IPS DF 19.7 (cell line): Measurements from ENCODE around the gene PELO.

ENCODE experiments used
- DNase-seq: peaks from one replicate; pipeline ENCODE4 v3.0.0-alpha.2; 2013; ENCODE audit warnings: low read depth, low spot score

Gene PELO

DNA sequence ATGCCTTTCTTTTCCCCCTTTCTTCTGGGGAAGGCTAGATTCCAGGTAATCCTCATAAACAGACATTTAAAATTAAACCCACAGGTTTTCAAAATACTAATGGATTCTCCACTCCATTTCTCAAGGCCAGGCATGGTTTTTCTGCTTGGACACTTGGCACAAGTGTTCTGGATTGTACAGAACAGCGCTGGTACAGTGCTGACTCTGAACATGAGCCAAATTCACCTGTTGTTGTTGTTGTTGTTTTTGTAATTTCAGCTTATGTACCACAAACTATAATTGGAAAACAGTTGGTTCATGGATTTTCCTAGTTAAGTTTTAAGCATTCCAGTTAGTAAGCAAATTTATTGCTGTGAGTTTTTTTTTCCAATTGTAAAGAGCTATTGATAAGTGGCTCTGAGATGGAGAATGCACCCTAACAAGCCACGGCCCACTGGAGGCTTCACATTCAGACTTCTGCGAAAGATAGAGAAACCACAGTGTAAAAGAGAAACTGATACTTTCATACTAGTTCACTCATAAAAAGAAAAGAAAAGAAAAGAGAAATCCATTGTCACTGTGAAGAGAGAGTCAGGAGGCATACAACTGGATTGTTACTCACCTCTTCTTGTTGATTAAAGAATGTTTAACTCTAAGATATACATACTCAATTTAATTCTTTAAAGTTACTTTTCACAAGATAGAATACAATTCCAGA, 16.2 kb upstream of the PELO start:
- DNase-seq: no peak

DNA sequence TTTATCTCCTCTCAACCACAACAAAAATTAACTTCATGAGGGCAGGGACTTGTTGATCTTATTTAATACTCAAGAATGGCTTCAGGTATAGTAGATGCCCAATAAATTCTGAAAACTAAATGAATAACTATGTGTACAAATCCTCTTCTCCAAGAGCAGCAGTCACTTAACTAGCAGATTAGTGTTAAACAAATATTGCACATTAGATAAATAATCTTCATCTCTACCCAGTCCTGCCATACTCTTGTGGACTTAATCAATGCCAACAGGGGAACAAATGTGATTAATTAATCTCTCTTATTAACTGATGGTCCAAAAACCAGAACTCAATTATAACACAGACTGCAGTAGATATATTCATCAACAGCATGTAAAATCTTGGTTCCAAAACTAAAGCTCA, 15.0 kb upstream of the PELO start:
- no peak for DNase-seq

GRCh38 chr5:52773342-52773741, 14.4 kb upstream of the PELO start:
- no peak for DNase-seq

- DNase-seq: no peak
Observed at GRCh38 chr5:52774005-52774410, 13.7 kb upstream of the PELO start.

DNA sequence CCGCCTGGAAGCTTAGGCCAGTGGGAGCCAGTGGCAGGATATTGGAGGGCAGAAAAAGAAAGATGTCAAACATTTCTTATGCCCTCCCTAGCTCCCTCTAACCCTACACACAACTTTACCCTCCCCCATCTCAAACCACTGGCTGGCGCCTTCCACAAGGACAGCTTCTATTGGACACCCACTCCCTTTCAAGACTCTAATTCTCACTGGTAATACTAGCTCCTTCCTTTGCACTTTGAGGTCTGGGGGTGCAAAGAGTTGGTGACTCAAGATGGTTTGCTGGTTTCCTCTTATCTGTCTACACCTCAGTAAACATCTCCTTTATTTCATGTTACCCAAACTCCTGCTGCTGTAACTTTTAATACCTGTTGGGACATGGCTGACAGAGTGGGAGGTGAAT, 11.6 kb upstream of the PELO start:
- no peak for DNase-seq

- DNase-seq: no peak
Observed at GRCh38 chr5:52777186-52777585, 10.5 kb upstream of the PELO start.

DNA sequence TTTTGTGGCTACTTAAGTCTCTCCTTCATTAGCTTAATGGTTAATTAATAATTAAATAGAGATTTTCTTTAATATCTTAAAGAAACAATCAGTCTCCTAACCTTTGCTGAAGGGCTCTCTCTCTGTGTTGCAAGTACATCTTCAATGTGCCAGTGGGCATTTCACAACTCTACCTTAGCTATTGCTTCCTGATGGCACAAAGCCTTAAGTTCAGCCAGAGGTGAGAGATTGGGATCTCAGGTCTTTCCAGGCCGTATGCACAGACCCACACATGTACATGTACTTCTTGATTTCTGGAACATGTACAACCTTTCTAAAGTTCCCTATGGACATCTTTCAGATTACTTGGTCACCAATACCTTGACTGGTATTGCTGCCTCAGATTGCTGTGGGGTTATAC, 8.9 kb upstream of the PELO start:
- no peak for DNase-seq

DNA sequence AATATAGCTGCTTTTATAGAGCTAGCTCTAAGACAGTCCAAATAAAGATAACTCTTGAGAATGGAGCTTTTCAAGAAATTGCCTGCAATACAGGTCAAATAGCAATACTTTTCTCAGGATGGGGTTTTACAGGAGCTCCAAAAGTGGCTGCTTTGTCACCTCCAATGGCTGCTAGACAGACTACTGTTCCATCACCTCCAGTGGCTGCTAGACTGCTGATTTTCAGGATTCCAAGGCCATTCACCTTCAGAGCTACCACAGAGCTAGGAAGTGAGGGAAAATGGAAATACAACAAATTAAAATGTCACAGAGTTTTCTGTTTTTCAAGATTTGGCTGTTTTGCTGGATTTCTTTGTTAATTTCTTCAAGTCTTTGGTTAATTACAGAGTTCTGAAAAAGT, 8.5 kb upstream of the PELO start:
- no peak for DNase-seq

GRCh38 chr5:52783226-52783959, 4.3 kb upstream of the PELO start:
- no peak for DNase-seq

DNA sequence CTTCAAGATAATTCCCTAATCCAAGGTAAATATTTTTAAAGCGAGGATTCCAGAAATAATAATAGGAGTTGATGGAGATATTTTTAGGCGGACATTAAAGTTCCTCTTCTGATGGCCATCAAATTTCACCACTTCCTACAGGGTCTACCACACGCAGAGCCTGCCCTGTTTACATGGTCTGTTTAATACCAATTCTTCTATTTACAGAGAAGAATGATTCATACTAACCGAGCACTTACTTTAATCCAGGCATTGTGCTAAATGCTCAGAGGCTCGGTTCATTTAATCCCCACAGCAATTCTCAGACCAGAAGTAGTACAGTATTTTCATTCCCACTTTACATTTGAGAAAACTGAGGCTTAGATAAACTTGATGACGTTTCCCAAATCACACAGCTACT, 3.0 kb upstream of the PELO start:
- no peak for DNase-seq

DNA sequence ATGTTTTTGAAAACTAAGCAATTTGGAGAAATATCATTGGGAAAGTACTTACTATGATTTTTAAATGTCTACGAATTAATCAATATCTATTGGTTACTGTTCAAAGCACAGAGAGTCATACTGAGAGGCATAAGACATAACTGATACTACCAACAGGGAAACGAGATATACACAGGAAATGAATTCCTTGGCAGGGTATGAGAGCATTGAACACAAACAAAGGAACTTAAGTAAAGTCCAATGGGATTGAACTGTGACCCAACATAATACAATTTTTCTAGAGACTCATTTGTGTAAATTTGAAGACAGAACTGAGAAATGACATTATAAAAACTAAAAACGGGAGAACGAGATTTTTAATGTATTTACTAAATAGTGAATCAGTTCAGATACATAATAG, 1.3 kb upstream of the PELO start:
- DNase-seq: no peak

GRCh38 chr5:52786949-52787599, 642 bp upstream of the PELO start:
- DNase-seq: peak; percentile 30

DNA sequence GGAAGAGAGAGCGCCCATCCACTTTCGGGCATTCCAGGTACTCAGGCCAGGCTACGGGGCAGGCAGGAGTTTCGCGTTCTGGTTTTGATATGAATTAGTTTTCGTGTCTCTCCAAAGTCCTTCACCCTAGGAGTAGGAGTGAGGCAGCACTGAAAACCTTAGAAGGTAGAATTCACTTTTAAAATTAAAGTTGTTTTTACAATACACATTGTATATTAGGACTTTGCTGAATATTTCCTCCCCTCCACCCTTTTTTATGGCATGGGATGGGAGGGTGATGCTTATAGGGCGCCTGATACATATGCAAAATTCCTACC, 747 bp downstream of the PELO start:
- no peak for DNase-seq

GRCh38 chr5:52789378-52789777, 1.7 kb downstream of the PELO start:
- no peak for DNase-seq

DNA sequence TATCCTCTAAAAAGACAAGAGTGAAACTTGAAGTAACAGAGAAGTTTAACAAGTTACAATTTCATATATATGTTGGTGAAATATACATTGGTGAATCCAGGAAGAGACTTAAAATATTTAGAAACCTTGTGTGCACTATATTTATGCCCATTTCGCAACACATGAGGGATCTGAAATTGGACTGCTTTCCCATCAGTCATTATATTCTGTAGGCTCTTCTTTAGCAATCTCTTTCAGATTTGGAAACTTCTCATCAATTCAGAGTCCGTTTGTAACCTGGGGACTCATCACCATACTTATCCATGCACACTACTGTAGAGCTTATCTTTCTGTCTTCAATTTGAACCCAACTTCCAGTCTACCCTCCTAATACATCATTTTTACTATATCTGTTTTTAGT, 2.1 kb downstream of the PELO start:
- DNase-seq: no peak

GRCh38 chr5:52791366-52791765, 3.6 kb downstream of the PELO start:
- DNase-seq: no peak

DNA sequence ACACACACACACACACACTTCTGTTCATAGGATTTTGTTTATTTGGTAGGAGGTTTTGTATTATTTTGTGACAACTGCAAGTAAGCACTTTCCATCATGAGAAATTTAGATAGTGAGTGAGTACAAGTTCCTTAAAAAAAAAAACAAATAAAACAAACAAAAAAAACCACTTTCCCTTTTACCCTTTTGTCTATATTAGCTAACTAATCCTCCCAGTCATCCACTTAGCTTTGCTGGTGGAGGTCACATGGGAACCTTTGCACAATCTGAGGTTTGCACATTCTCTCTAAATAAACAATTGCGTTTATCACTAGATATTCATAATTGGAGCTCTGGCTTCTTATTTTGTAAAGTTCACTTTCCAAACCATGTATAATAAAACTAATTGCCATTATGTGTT, 6.8 kb downstream of the PELO start:
- DNase-seq: no peak

- no peak for DNase-seq
Observed at GRCh38 chr5:52796031-52796430, 8.3 kb downstream of the PELO start.

DNA sequence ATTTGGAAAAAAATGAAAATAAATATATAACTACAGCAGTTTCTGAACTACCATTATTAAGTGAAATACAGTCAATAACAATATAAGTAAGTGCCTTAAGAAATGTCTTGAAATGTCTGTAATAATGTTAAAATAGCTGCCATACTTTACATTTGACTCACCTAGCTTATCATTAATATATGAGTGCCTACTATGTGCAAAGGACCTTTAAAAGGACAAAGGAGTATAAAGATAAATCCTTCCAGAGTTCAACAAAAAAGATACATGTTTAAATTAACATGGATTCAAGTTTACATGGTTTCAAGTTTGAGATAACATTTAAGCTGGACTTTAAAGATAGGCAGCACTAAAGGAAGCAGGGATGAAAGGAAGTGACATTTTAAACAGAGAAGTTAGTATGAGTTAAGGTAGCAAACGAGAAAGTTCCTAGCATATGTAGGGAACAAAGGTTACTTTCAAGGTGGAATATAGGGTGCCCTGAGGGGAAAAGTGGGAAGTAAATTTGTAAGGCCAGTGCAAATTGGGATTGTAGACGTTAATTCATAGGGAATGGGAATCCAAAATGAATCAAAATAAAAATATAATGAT, 8.9 kb downstream of the PELO start:
- no peak for DNase-seq

- DNase-seq: no peak
Observed at GRCh38 chr5:52798938-52799337, 11.2 kb downstream of the PELO start.

- no peak for DNase-seq
Observed at GRCh38 chr5:52799358-52799982, 11.8 kb downstream of the PELO start.

DNA sequence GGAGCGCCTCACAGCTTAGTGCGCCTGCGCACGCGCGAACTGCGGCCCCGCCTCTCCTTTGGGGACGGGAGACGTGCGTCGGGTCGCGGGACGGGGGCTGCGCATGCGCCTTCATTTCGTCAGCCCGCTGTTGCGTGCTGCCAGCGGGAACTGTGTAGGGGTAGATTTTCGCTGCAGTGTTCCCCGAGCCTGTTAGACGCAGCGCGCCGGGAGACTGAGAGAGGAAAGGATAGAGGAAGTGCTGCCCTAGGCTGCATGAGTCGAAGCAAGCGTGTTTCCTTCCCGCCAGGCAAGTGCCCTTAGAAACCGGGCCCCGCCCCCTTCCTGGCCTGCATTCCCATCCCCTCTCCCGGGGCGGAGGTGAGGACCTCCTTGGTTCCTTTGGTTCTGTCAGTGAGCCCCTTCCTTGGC, 12.3 kb downstream of the PELO start:
- DNase-seq: no peak
